DOHH2 (cell line): ENCODE measurements around the gene FADS3.

Source experiments
- H3F3A ChIP-seq: fragments of 200-600 bp; sonication (generic), shearing (Covaris generic); 2 replicates; pipeline ENCODE4 v1.6.0; 2016; ENCODE audit warnings: antibody characterized with exemption, mild to moderate bottlenecking; ENCODE audit not compliant: control insufficient read depth, insufficient read depth
- H3K27ac ChIP-seq: fragments of 200-600 bp; sonication (generic); 2 replicates; pipeline ENCODE4 v1.5.1; 2014; ENCODE audit warnings: low read depth, mild to moderate bottlenecking, low read length, moderate library complexity
- H3K27me3 ChIP-seq: fragments of 200-600 bp; sonication (generic); 2 replicates; pipeline ENCODE4 v1.6.1; 2014; ENCODE audit warnings: mild to moderate bottlenecking, low read length, mixed read lengths; ENCODE audit not compliant: control insufficient read depth
- H3K36me3 ChIP-seq: fragments of 200-600 bp; sonication (generic); 2 replicates; pipeline ENCODE4 v1.6.1; 2014; ENCODE audit warnings: mild to moderate bottlenecking, low read length, moderate library complexity, mixed read lengths; ENCODE audit not compliant: control insufficient read depth
- H3K4me1 ChIP-seq: fragments of 200-600 bp; sonication (generic); 2 replicates; pipeline ENCODE4 v1.6.1; 2014; ENCODE audit warnings: mild to moderate bottlenecking, low read length, mixed read lengths; ENCODE audit not compliant: control insufficient read depth
- H3K4me2 ChIP-seq: fragments of 200-600 bp; sonication (generic); 2 replicates; pipeline ENCODE4 v1.6.0; 2014; ENCODE audit warnings: mild to moderate bottlenecking, low read length, moderate library complexity
- H3K4me3 ChIP-seq: fragments of 200-600 bp; sonication (generic); 2 replicates; pipeline ENCODE4 v1.5.1; 2014; ENCODE audit warnings: mild to moderate bottlenecking, low read length, mixed read lengths
- H3K79me2 ChIP-seq: fragments of 200-600 bp; sonication (generic); 2 replicates; pipeline ENCODE4 v1.6.1; 2014; ENCODE audit warnings: mild to moderate bottlenecking, low read length, mixed read lengths; ENCODE audit not compliant: control insufficient read depth
- H3K9me2 ChIP-seq: fragments of 200-600 bp; sonication (generic); replicated peaks from 2 replicates; pipeline ENCODE4 v1.6.1; 2014; ENCODE audit warnings: mild to moderate bottlenecking, low read length, mixed read lengths; ENCODE audit not compliant: control insufficient read depth
- H3K9me3 ChIP-seq: fragments of 200-600 bp; sonication (generic); 2 replicates; pipeline ENCODE4 v1.6.1; 2014; ENCODE audit warnings: antibody characterized with exemption, low read length, mixed read lengths; ENCODE audit not compliant: control insufficient read depth, insufficient read depth
- H4K20me1 ChIP-seq: fragments of 200-600 bp; sonication (generic); 2 replicates; pipeline ENCODE4 v1.6.0; 2014; ENCODE audit warnings: low read depth, mild to moderate bottlenecking, antibody characterized with exemption, low read length, moderate library complexity; ENCODE audit not compliant: control insufficient read depth, insufficient read depth
- CTCF ChIP-seq: fragments of 200-600 bp; sonication (generic); IDR thresholded peaks from one replicate; pipeline ENCODE4 v1.5.1; 2014; ENCODE audit warnings: antibody characterized with exemption, mild to moderate bottlenecking, low read depth, low read length; ENCODE audit not compliant: poor library complexity, severe bottlenecking
- EZH2phosphoT487 ChIP-seq: fragments of 200-600 bp; sonication (generic); IDR thresholded peaks from 2 replicates; pipeline ENCODE4 v1.6.1; 2017; ENCODE audit warnings: borderline replicate concordance, mild to moderate bottlenecking, antibody characterized with exemption, low read length, moderate library complexity, mixed read lengths

Gene FADS3, protein sequence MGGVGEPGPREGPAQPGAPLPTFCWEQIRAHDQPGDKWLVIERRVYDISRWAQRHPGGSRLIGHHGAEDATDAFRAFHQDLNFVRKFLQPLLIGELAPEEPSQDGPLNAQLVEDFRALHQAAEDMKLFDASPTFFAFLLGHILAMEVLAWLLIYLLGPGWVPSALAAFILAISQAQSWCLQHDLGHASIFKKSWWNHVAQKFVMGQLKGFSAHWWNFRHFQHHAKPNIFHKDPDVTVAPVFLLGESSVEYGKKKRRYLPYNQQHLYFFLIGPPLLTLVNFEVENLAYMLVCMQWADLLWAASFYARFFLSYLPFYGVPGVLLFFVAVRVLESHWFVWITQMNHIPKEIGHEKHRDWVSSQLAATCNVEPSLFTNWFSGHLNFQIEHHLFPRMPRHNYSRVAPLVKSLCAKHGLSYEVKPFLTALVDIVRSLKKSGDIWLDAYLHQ

GRCh38 chr11:61891331-61892084 is at the start of gene FADS3:
TSS of gene FADS3 (minus strand) at chr11:61891545. CDS start at chr11:61891381, 164 bp downstream.
- Histone ChIP-seq H3K27ac (peak within 1 kb of the TSS; percentile 64), H3K4me2 (peak within 1 kb of the TSS; percentile 99), H3K36me3 (peaks cover 4% of the 10 kb centered on the region), H3K79me2 (peaks cover 23% of the 10 kb centered on the region), H3K9me3 (peaks cover 5% of the 10 kb centered on the region; the same call in 1 of the 2 replicates), H3K9me2 (no peaks in the 10 kb centered on the region), H3K4me1 (peaks cover 38% of the 10 kb centered on the region), H3F3A (peaks cover 7% of the 10 kb centered on the region), H3K27me3 (no peaks in the 10 kb centered on the region), H3K4me3 (peak within 1 kb of the TSS; percentile 85), H4K20me1 (no peaks in the 10 kb centered on the region)
- TF ChIP-seq CTCF (no peak), EZH2phosphoT487 (no peak)

DNA sequence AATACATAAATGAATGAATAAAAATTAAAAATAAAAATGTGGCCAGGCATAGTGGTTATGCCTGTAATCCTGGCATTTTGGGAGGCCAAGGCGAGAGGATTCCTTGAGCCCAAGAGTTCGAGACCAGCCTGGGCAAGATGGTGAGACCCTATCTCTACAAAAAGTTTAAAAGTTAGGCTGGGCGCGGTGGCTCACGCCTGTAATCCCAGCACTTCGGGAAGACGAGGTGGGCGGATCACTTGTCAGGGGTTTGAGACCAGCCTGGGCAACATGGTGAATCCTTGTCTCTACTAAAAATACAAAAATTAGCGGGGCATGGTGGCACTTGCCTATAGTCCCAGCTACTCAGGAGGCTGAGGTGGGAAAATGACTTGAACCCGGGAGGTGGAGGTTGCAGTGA is 49.1 kb upstream of the FADS3 start:
- peaks cover 5% of the 10 kb centered on the region; the same call in 1 of the 2 replicates for H3K27me3 ChIP-seq
- H3K9me2 ChIP-seq = no peaks in the 10 kb centered on the region
- no peaks in the 10 kb centered on the region for H3K36me3 ChIP-seq
- H3K79me2 ChIP-seq = no peaks in the 10 kb centered on the region
- H3K27ac ChIP-seq = no peak overlapping the region
- H4K20me1 ChIP-seq = no peaks in the 10 kb centered on the region
- H3F3A ChIP-seq = no peaks in the 10 kb centered on the region
- TF ChIP-seq CTCF = no peak
- no peak overlapping the region for H3K4me3 ChIP-seq
- no peak overlapping the region for H3K4me2 ChIP-seq
- H3K4me1 ChIP-seq = no peaks in the 10 kb centered on the region; the same call in 1 of the 2 replicates
- peaks cover 5% of the 10 kb centered on the region for H3K9me3 ChIP-seq

DNA sequence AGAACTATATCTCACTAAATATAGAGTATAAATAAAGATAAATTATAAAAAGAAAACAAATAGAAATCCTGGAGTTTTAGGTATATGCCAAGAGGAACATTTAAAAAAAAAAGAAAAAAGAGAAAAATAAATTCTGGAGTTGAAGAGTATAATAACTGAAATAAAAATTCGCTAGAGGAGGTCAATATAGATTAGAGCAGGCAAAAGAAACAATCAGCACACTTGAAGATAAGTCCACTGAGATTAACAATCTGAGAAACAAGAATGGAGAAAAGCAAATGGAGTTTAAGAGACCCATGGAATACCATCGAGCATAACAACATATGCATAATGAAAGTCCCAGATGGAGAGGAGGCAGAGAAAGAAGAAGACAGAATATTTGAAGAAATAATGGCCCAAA is 44.5 kb upstream of the FADS3 start:
- no peaks in the 10 kb centered on the region for H3F3A ChIP-seq
- H4K20me1 ChIP-seq = no peaks in the 10 kb centered on the region
- H3K79me2 ChIP-seq = no peaks in the 10 kb centered on the region
- H3K9me3 ChIP-seq = peaks cover 5% of the 10 kb centered on the region
- H3K27me3 ChIP-seq = peaks cover 11% of the 10 kb centered on the region
- H3K4me2 ChIP-seq = no peak overlapping the region
- TF ChIP-seq EZH2phosphoT487 (no peak), CTCF (no peak)
- no peaks in the 10 kb centered on the region for H3K4me1 ChIP-seq
- no peaks in the 10 kb centered on the region for H3K36me3 ChIP-seq
- no peak overlapping the region for H3K4me3 ChIP-seq
- H3K27ac ChIP-seq = no peak overlapping the region
- H3K9me2 ChIP-seq = no peaks in the 10 kb centered on the region
